ENCODE data around the gene FAM222A.

- no peak for TF ChIP-seq POLR2AphosphoS5 (IDR thresholded peaks at IDR 0.05)
- TF ChIP-seq, protein P1, sequence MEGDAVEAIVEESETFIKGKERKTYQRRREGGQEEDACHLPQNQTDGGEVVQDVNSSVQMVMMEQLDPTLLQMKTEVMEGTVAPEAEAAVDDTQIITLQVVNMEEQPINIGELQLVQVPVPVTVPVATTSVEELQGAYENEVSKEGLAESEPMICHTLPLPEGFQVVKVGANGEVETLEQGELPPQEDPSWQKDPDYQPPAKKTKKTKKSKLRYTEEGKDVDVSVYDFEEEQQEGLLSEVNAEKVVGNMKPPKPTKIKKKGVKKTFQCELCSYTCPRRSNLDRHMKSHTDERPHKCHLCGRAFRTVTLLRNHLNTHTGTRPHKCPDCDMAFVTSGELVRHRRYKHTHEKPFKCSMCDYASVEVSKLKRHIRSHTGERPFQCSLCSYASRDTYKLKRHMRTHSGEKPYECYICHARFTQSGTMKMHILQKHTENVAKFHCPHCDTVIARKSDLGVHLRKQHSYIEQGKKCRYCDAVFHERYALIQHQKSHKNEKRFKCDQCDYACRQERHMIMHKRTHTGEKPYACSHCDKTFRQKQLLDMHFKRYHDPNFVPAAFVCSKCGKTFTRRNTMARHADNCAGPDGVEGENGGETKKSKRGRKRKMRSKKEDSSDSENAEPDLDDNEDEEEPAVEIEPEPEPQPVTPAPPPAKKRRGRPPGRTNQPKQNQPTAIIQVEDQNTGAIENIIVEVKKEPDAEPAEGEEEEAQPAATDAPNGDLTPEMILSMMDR (IDR thresholded peaks at IDR 0.05), result no peak
- no peak for TF ChIP-seq POLR2A (IDR thresholded peaks at IDR 0.05)
Observed at GRCh38 chr12:109781668-109782325, 68.2 kb downstream of the FAM222A start.
